Gastroesophageal sphincter (tissue), 4 donors: ENCODE results near the gene SPATA6. TPM values are rescaled to one million over a fixed set of nuclear protein-coding genes. Genes with fewer than 3 reads are reported as not detected.
"Not testable (repeated sequence)": the region's sequence is repeated elsewhere in the genome, so short reads cannot be mapped to it uniquely, and the experiment has no call there.

ENCODE experiments used
- ATAC-seq: fragments of 150-250 bp; one replicate; pipeline ENCODE4 v1.9.1; 2016; ENCODE audit warnings: mild to moderate bottlenecking, moderate library complexity
- H3K27ac ChIP-seq, 4 donors: fragments of 200-600 bp; sonication (generic) in 3 of 4; 1 replicate in 3 of 4; 2 replicates in 1 of 4; pipeline ENCODE4 v1.5.1; 2016 to 2019
- H3K27me3 ChIP-seq: fragments of 200-600 bp; sonication (generic); one replicate; pipeline ENCODE4 v1.5.1; 2019
- H3K36me3 ChIP-seq, 2 donors: fragments of 200-600 bp; sonication (generic); one replicate each; pipeline ENCODE4 v1.5.1; 2019; ENCODE audit warnings: control low read depth in 1 of 2
- H3K4me1 ChIP-seq, 3 donors: fragments of 200-600 bp; sonication (generic); 1 replicate in 2 of 3; 2 replicates in 1 of 3; pipeline ENCODE4 v1.5.1; 2016 to 2019; ENCODE audit warnings: control low read depth in 2 of 3
- H3K4me3 ChIP-seq, 2 donors: fragments of 200-600 bp; sonication (generic); one replicate each; pipeline ENCODE4 v1.5.1; 2019; ENCODE audit warnings: mild to moderate bottlenecking in 1 of 2, moderate library complexity in 1 of 2
- H3K9me3 ChIP-seq, 3 donors: fragments of 200-600 bp; sonication (generic); one replicate each; pipeline ENCODE4 v1.5.1; 2017 to 2019; ENCODE audit warnings: control low read depth in 2 of 3
- CTCF ChIP-seq, 4 experiments: fragments of 200-600 bp in 2 of 4; fragments of 450-650 bp in 2 of 4; sonication (generic) in 1 of 4; IDR thresholded peaks; one replicate each; pipeline ENCODE4 v1.5.1; 2017 to 2019; ENCODE audit warnings: antibody characterized with exemption in 4 of 4, mild to moderate bottlenecking in 2 of 4, moderate library complexity in 2 of 4
- EP300 ChIP-seq: sonication (generic); formaldehyde crosslinking; IDR thresholded peaks from one replicate; pipeline ENCODE4 v1.6.1; 2017; ENCODE audit warnings: antibody characterized with exemption, mild to moderate bottlenecking
- POLR2A ChIP-seq, 2 donors: fragments of 450-650 bp; IDR thresholded peaks; one replicate each; pipeline ENCODE4 v1.6.1; 2017; ENCODE audit warnings: antibody characterized with exemption in 2 of 2, mild to moderate bottlenecking in 2 of 2, moderate library complexity in 1 of 2
- POLR2AphosphoS5 ChIP-seq: sonication (generic); formaldehyde crosslinking; IDR thresholded peaks from one replicate; pipeline ENCODE4 v1.6.1; 2017; ENCODE audit warnings: antibody characterized with exemption
- WGBS, 2 donors: methylation state at CpG; one replicate each; pipeline ENCODE4 v1.1.5; 2018; ENCODE audit warnings: low coverage in 1 of 2; 5-methylcytosine and 5-hydroxymethylcytosine counted together
- total RNA-seq, 4 donors: library from RNA; depleted of rRNA; stranded (reverse); fragments of >200 nt; gene quantifications; one replicate each; pipeline ENCODE4 v1.1.0, GENCODE V29; 2016

Gene SPATA6
- total RNA-seq, 4 donors from 2014 or later, result 16.3 to 31.9 (median 16.4) TPM

DNA sequence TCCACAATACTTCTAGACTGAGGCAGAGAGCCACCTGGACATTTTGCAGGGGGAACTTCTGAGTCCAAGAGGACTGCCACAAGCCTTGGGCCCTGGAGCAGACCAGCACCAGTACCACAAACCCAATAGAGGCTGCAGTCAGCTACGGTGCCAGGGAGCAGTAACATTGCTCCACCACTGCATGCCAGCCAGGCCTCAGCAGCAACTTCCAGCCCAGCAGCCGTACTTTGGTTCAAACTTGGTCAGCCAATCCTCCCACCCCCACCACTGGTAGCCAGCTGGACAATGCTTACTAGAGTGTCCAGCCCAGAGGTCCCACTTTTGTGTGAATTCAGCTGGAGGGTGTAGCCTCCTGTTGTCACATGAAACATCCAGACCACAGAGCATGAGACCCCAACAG is 142.1 kb downstream of the SPATA6 start:
- peaks cover 0 to 66% of the 10 kb centered on the region in 2 donors for H3K36me3 ChIP-seq
- H3K27me3 ChIP-seq, result no peaks in the 10 kb centered on the region
- TF ChIP-seq POLR2AphosphoS5, result no peak
- no peak for TF ChIP-seq EP300
- no peak for TF ChIP-seq CTCF (IDR thresholded peaks at IDR 0.05)
- no peak for TF ChIP-seq POLR2A (IDR thresholded peaks at IDR 0.05)
- H3K9me3 ChIP-seq, result peaks cover 0 to 50% (median 0%) of the 10 kb centered on the region in 3 donors
- H3K4me3 ChIP-seq, result no peak overlapping the region
- no CpG with 5 or more reads among the region's 2 CpGs for WGBS, 2 donors
- H3K27ac ChIP-seq, result no peak overlapping the region
- H3K4me1 ChIP-seq, result no peaks in the 10 kb centered on the region
- ATAC-seq, result no peak

DNA sequence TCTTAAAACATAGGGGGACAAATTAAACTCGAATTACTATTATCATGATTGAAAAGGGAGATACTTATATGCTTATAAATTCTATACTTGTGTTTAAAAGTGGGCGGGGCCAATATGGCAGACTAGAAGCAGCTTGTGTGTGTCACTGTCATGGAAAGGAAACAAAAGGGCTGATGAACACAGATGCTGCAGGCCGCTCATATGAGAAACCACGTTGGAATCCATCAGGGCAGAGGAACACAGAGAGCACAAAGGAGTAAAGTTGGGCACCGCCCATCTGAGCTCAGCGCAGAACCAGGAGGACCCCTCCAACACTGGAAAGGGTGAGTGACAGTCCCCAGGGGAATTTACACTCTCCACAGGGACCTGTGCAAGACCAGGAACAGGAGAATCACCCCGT is 142.5 kb downstream of the SPATA6 start:
- no peak for ATAC-seq
- no peaks in the 10 kb centered on the region for H3K4me1 ChIP-seq
- TF ChIP-seq POLR2AphosphoS5 (no peak), POLR2A (IDR thresholded peaks at IDR 0.05) (no peak), CTCF (IDR thresholded peaks at IDR 0.05) (no peak), EP300 (no peak)
- H3K36me3 ChIP-seq, result peaks cover 0 to 66% of the 10 kb centered on the region in 2 donors
- no peak overlapping the region for H3K27ac ChIP-seq
- no peak overlapping the region for H3K4me3 ChIP-seq
- H3K27me3 ChIP-seq, result no peaks in the 10 kb centered on the region
- 49 to 59% methylated on average over 2 to 4 of the region's 7 CpGs for WGBS, 2 donors
- peaks cover 0 to 50% (median 0%) of the 10 kb centered on the region in 3 donors for H3K9me3 ChIP-seq

- peaks cover 0 to 20% of the 10 kb centered on the region in 2 donors for H3K36me3 ChIP-seq
- not testable (repeated sequence) for ATAC-seq, H3K27ac ChIP-seq, H3K27me3 ChIP-seq, H3K4me1 ChIP-seq, H3K4me3 ChIP-seq
- WGBS, 2 donors, result no CpG with 5 or more reads among the region's 11 CpGs
- H3K9me3 ChIP-seq, result peaks cover 0 to 22% (median 0%) of the 10 kb centered on the region in 3 donors
These were observed 160.2 kb downstream of the SPATA6 start for GRCh38 chr1:48311829-48312228.

DNA sequence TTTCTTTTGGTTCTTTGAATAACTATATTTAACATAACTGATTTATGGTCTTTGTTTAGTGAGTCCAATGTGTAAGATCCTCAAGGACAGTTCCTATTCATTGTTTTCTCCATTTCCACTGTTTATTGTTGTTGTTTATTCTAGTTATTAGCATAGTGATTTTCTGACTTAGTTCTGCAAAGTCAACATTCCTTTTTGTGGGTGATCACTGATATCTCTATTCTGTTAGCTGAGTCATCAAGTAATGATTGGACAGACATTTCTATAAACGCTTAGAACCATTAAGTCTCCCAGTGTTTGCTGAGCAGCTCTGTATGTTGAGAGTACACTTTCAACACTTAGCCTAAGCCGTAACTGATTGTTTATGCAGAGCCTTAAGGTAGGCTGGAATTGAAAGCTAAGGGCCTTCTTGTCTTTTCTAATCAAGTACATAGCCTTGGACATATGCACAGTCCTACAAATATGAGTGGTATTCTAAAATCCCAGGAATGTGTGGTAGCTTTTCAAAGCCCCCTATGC is 162.4 kb downstream of the SPATA6 start:
- Histone ChIP-seq H3K4me3 (no peak overlapping the region), H3K36me3 (peaks cover 0 to 31% of the 10 kb centered on the region in 2 donors), H3K9me3 (peaks cover 0 to 22% (median 0%) of the 10 kb centered on the region in 3 donors), H3K4me1 (no peaks in the 10 kb centered on the region), H3K27me3 (no peaks in the 10 kb centered on the region), H3K27ac (no peak overlapping the region)
- WGBS, 2 donors, result 60 to 67% methylated on average over 2 of the region's 2 CpGs
- ATAC-seq, result no peak
- no peak for TF ChIP-seq CTCF (IDR thresholded peaks at IDR 0.05)

GRCh38 chr1:48302652-48303051 is 169.4 kb downstream of the SPATA6 start:
- no peak for TF ChIP-seq POLR2AphosphoS5
- TF ChIP-seq EP300, result no peak
- no peak for TF ChIP-seq POLR2A (IDR thresholded peaks at IDR 0.05)
- TF ChIP-seq CTCF (IDR thresholded peaks at IDR 0.05), result no peak
- no peak for ATAC-seq

More at GRCh38 chr1:48302652-48303051, 169.4 kb downstream of the SPATA6 start:
- peaks cover 0 to 52% of the 10 kb centered on the region in 2 donors for H3K36me3 ChIP-seq
- no peaks in the 10 kb centered on the region for H3K4me1 ChIP-seq
- no peaks in the 10 kb centered on the region for H3K27me3 ChIP-seq
- H3K4me3 ChIP-seq, result no peak overlapping the region
- H3K27ac ChIP-seq, result no peak overlapping the region
- no peaks in the 10 kb centered on the region for H3K9me3 ChIP-seq
